HEK293 (cell line): ENCODE data around the gene HIP1.
A peak's percentile ranks its signal among the peaks of the same experiment; 100 is the strongest.

Experiments used
- CTCF ChIA-PET: fragments of 350-600 bp; formaldehyde crosslinking; extraction: SDS; loops from one replicate; lab custom pipeline; 2021; ENCODE audit warnings: antibody characterized with exemption; lab: Yijun Ruan, JAX
- POLR2A ChIA-PET: fragments of 300-600 bp; formaldehyde crosslinking; extraction: SDS; loops from one replicate; lab custom pipeline; 2020; ENCODE audit warnings: antibody characterized with exemption, inconsistent platforms; lab: Yijun Ruan, JAX
- H3K27ac ChIP-seq: fragments of 200-500 bp; sonication (Bioruptor generic); 2 replicates; pipeline ENCODE4 v1.5.1; 2014; ENCODE audit warnings: low read depth, low read length, control low read depth, inconsistent platforms; ENCODE audit errors: extremely low read depth
- H3K36me3 ChIP-seq, 2 experiments: fragments of 200-500 bp in 1 of 2; sonication (Bioruptor generic) in 1 of 2; 1 replicate in 1 of 2; 2 replicates in 1 of 2; pipeline ENCODE4 v1.5.1; 2014 to 2017; ENCODE audit warnings: inconsistent platforms in 2 of 2, low read length in 2 of 2; ENCODE audit not compliant: control insufficient read depth in 2 of 2, insufficient read depth in 1 of 2
- H3K4me1 ChIP-seq: fragments of 200-500 bp; sonication (Bioruptor generic); 2 replicates; pipeline ENCODE4 v1.5.1; 2014; ENCODE audit warnings: mild to moderate bottlenecking, low read length, inconsistent platforms; ENCODE audit not compliant: control insufficient read depth, insufficient read depth
- H3K4me3 ChIP-seq: 2 replicates; pipeline ENCODE4 v1.5.1; 2011; ENCODE audit warnings: low read depth, mild to moderate bottlenecking, control low read depth, low read length, moderate library complexity
- H3K9me3 ChIP-seq: fragments of 200-500 bp; sonication (Bioruptor generic); 2 replicates; pipeline ENCODE4 v1.5.1; 2014; ENCODE audit warnings: low read depth, low read length, inconsistent platforms; ENCODE audit not compliant: control insufficient read depth, insufficient read depth
- GLIS1 ChIP-seq: fragments of 450-650 bp; formaldehyde crosslinking; IDR thresholded peaks from 2 replicates; pipeline ENCODE4 v1.5.1; 2016; ENCODE audit warnings: missing biosample characterization, missing genetic modification characterization
- IKZF3 ChIP-seq: fragments of 450-650 bp; IDR thresholded peaks from 2 replicates; pipeline ENCODE4 v1.5.0; 2018; ENCODE audit warnings: missing biosample characterization, mild to moderate bottlenecking, missing genetic modification characterization, moderate library complexity
- RBAK ChIP-seq: fragments of 450-650 bp; formaldehyde crosslinking; IDR thresholded peaks from 2 replicates; pipeline ENCODE4 v1.5.1; 2016; ENCODE audit warnings: missing biosample characterization, missing genetic modification characterization
- ZBTB6 ChIP-seq: fragments of 450-650 bp; formaldehyde crosslinking; IDR thresholded peaks from 2 replicates; pipeline ENCODE4 v1.5.1; 2017; ENCODE audit warnings: missing biosample characterization, missing genetic modification characterization
- ZEB2 ChIP-seq: fragments of 450-650 bp; formaldehyde crosslinking; IDR thresholded peaks from 2 replicates; pipeline ENCODE4 v1.5.1; 2016; ENCODE audit warnings: missing biosample characterization, missing genetic modification characterization
- ZNF121 ChIP-seq: fragments of 450-650 bp; formaldehyde crosslinking; IDR thresholded peaks from 2 replicates; pipeline ENCODE4 v1.5.1; 2016; ENCODE audit warnings: missing biosample characterization, missing genetic modification characterization
- ZNF2 ChIP-seq: fragments of 450-650 bp; formaldehyde crosslinking; IDR thresholded peaks from 2 replicates; pipeline ENCODE4 v1.5.1; 2016; ENCODE audit warnings: missing biosample characterization, missing genetic modification characterization
- ZNF214 ChIP-seq: fragments of 450-650 bp; formaldehyde crosslinking; IDR thresholded peaks from 2 replicates; pipeline ENCODE4 v1.5.1; 2017; ENCODE audit warnings: missing biosample characterization, mild to moderate bottlenecking, missing genetic modification characterization, borderline replicate concordance
- ZNF221 ChIP-seq: fragments of 450-650 bp; formaldehyde crosslinking; IDR thresholded peaks from 2 replicates; pipeline ENCODE4 v1.5.1; 2017; ENCODE audit warnings: missing biosample characterization, missing genetic modification characterization, borderline replicate concordance
- ZNF223 ChIP-seq: fragments of 450-650 bp; formaldehyde crosslinking; IDR thresholded peaks from 2 replicates; pipeline ENCODE4 v1.5.1; 2016; ENCODE audit warnings: missing biosample characterization, missing genetic modification characterization
- ZNF302 ChIP-seq: fragments of 450-650 bp; formaldehyde crosslinking; IDR thresholded peaks from 2 replicates; pipeline ENCODE4 v1.5.1; 2016; ENCODE audit warnings: missing biosample characterization, missing genetic modification characterization, low read depth
- ZNF350 ChIP-seq: fragments of 450-650 bp; formaldehyde crosslinking; IDR thresholded peaks from 2 replicates; pipeline ENCODE4 v1.5.0; 2017; ENCODE audit warnings: missing biosample characterization, mild to moderate bottlenecking, missing genetic modification characterization
- ZNF366 ChIP-seq: fragments of 450-650 bp; formaldehyde crosslinking; conservative IDR thresholded peaks from 2 replicates; pipeline ENCODE4 v1.5.1; 2016; ENCODE audit warnings: missing biosample characterization, missing genetic modification characterization
- ZNF404 ChIP-seq: fragments of 450-650 bp; formaldehyde crosslinking; IDR thresholded peaks from 2 replicates; pipeline ENCODE4 v1.5.1; 2017; ENCODE audit warnings: missing biosample characterization, missing genetic modification characterization
- ZNF423 ChIP-seq: fragments of 450-650 bp; formaldehyde crosslinking; IDR thresholded peaks from 2 replicates; pipeline ENCODE4 v1.5.1; 2016; ENCODE audit warnings: missing biosample characterization, missing genetic modification characterization
- ZNF561 ChIP-seq: fragments of 450-650 bp; IDR thresholded peaks from 2 replicates; pipeline ENCODE4 v1.5.1; 2018; ENCODE audit warnings: missing biosample characterization, missing genetic modification characterization, borderline replicate concordance
- ZNF585B ChIP-seq: fragments of 450-650 bp; formaldehyde crosslinking; IDR thresholded peaks from 2 replicates; pipeline ENCODE4 v1.5.1; 2016; ENCODE audit warnings: missing biosample characterization, missing genetic modification characterization
- ZNF629 ChIP-seq: fragments of 450-650 bp; formaldehyde crosslinking; IDR thresholded peaks from 2 replicates; pipeline ENCODE4 v1.5.1; 2017; ENCODE audit warnings: missing biosample characterization, missing genetic modification characterization
- ZNF701 ChIP-seq: fragments of 450-650 bp; formaldehyde crosslinking; IDR thresholded peaks from 2 replicates; pipeline ENCODE4 v1.5.1; 2016; ENCODE audit warnings: missing biosample characterization, missing genetic modification characterization
- ZNF776 ChIP-seq: fragments of 450-650 bp; formaldehyde crosslinking; IDR thresholded peaks from 2 replicates; pipeline ENCODE4 v1.5.0; 2017; ENCODE audit warnings: missing biosample characterization, missing genetic modification characterization, borderline replicate concordance
- TF ChIP-seq, protein P1 (sequence below): fragments of 450-650 bp; formaldehyde crosslinking; IDR thresholded peaks from 2 replicates; pipeline ENCODE4 v1.5.1; 2016; ENCODE audit warnings: missing biosample characterization, missing genetic modification characterization
- TF ChIP-seq, protein P2 (sequence below): fragments of 450-650 bp; formaldehyde crosslinking; IDR thresholded peaks from 2 replicates; pipeline ENCODE4 v1.5.1; 2016; ENCODE audit warnings: missing biosample characterization, missing genetic modification characterization
- TF ChIP-seq, protein P3 (sequence below): fragments of 450-650 bp; formaldehyde crosslinking; IDR thresholded peaks from 2 replicates; pipeline ENCODE4 v1.5.1; 2017; ENCODE audit warnings: missing biosample characterization, missing genetic modification characterization
- TF ChIP-seq, protein P4 (sequence below): fragments of 450-650 bp; formaldehyde crosslinking; IDR thresholded peaks from 2 replicates; pipeline ENCODE4 v1.5.1; 2016; ENCODE audit warnings: missing biosample characterization, missing genetic modification characterization

HIP1 gene

GRCh38 chr7:75534727-75535307, 203.9 kb downstream of the HIP1 start (continued):
- TF ChIP-seq, protein P1, sequence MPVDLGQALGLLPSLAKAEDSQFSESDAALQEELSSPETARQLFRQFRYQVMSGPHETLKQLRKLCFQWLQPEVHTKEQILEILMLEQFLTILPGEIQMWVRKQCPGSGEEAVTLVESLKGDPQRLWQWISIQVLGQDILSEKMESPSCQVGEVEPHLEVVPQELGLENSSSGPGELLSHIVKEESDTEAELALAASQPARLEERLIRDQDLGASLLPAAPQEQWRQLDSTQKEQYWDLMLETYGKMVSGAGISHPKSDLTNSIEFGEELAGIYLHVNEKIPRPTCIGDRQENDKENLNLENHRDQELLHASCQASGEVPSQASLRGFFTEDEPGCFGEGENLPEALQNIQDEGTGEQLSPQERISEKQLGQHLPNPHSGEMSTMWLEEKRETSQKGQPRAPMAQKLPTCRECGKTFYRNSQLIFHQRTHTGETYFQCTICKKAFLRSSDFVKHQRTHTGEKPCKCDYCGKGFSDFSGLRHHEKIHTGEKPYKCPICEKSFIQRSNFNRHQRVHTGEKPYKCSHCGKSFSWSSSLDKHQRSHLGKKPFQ = no peak
- TF ChIP-seq ZBTB6 (tag by site-specific recombination) (no peak), ZNF2 (no peak), ZNF629 (tag by site-specific recombination) (peak; percentile 47; the same call in 1 of the 2 replicates), ZNF404 (no peak), ZNF302 (no peak), ZEB2 (tag by site-specific recombination) (peak; percentile 39; the same call in 1 of the 2 replicates), ZNF350 (tag by site-specific recombination) (no peak), RBAK (tag by site-specific recombination) (no peak), ZNF423 (tag by site-specific recombination) (no peak), ZNF776 (no peak), ZNF366 (tag by site-specific recombination) (no peak), IKZF3 (no peak), ZNF221 (tag by site-specific recombination) (no peak)
- TF ChIP-seq, protein P2, sequence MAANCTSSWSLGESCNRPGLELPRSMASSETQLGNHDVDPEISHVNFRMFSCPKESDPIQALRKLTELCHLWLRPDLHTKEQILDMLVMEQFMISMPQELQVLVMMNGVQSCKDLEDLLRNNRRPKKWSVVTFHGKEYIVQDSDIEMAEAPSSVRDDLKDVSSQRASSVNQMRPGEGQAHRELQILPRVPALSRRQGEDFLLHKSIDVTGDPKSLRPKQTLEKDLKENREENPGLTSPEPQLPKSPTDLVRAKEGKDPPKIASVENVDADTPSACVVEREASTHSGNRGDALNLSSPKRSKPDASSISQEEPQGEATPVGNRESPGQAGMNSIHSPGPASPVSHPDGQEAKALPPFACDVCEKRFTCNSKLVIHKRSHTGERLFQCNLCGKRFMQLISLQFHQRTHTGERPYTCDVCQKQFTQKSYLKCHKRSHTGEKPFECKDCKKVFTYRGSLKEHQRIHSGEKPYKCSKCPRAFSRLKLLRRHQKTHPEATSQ (tag by site-specific recombination) = no peak
- TF ChIP-seq, all 188 proteins: peak for 4

GRCh38 chr7:75533926-75534325, 204.8 kb downstream of the HIP1 start:
- no peak overlapping the region for H3K4me3 ChIP-seq
- ChIA-PET CTCF (no interaction called here), POLR2A (no interaction called here)

DNA sequence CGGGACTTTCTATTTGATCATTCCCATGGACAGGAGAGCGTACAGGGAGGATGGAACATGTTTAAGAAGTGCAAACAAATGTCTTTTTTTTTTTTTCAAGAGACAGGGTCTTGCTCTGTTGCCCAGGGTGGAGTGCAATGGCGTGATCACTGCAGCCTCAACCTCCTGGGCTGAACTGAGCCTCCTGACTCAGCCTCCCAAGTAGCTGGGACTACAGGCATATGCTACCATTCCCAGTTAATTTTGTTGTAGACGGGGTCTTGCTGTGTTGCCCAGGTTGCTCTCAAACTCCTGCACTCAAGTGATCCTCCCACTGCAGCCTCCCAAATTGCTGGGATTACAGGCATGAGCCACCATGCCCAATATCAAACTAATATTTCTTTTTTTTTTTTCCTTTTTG, 206.1 kb downstream of the HIP1 start:
- POLR2A ChIA-PET = no interaction called here
- CTCF ChIA-PET = no interaction called here
- no peak overlapping the region for H3K4me3 ChIP-seq

More at GRCh38 chr7:75533926-75534325, 204.8 kb downstream of the HIP1 start:
- Histone ChIP-seq H3K36me3 (peaks cover 0 to 23% of the 10 kb centered on the region in 2 experiments; a peak in 1 of 3 replicates), H3K27ac (no peak overlapping the region), H3K4me1 (peaks cover 3% of the 10 kb centered on the region; the same call in 1 of the 2 replicates), H3K9me3 (no peaks in the 10 kb centered on the region)
- TF ChIP-seq ZNF701 (tag by site-specific recombination) (no peak), IKZF3 (no peak), ZNF585B (tag by site-specific recombination) (no peak), ZNF350 (tag by site-specific recombination) (no peak), ZNF214 (no peak)
- TF ChIP-seq, protein P3, sequence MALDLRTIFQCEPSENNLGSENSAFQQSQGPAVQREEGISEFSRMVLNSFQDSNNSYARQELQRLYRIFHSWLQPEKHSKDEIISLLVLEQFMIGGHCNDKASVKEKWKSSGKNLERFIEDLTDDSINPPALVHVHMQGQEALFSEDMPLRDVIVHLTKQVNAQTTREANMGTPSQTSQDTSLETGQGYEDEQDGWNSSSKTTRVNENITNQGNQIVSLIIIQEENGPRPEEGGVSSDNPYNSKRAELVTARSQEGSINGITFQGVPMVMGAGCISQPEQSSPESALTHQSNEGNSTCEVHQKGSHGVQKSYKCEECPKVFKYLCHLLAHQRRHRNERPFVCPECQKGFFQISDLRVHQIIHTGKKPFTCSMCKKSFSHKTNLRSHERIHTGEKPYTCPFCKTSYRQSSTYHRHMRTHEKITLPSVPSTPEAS = no peak

More for the DNA sequence above, 206.1 kb downstream of the HIP1 start:
- peaks cover 3% of the 10 kb centered on the region; the same call in 1 of the 2 replicates for H3K4me1 ChIP-seq
- peaks cover 0 to 14% of the 10 kb centered on the region in 2 experiments; a peak in 1 of 3 replicates for H3K36me3 ChIP-seq
- H3K27ac ChIP-seq = no peak overlapping the region
- H3K9me3 ChIP-seq = no peaks in the 10 kb centered on the region
- TF ChIP-seq, protein P4, sequence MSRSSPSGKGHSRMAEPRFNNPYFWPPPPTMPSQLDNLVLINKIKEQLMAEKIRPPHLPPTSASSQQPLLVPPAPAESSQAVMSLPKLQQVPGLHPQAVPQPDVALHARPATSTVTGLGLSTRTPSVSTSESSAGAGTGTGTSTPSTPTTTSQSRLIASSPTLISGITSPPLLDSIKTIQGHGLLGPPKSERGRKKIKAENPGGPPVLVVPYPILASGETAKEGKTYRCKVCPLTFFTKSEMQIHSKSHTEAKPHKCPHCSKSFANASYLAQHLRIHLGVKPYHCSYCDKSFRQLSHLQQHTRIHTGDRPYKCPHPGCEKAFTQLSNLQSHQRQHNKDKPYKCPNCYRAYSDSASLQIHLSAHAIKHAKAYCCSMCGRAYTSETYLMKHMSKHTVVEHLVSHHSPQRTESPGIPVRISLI = no peak
- TF ChIP-seq ZNF561 (tag by site-specific recombination) (no peak), GLIS1 (tag by site-specific recombination) (no peak), ZNF223 (tag by site-specific recombination) (no peak), ZNF121 (tag by site-specific recombination) (peak; percentile 69)
